ENCODE measurements around the gene CDH4.

Gene CDH4

GRCh38 chr20:61593516-61593915 is 341.5 kb downstream of the CDH4 start:
- DNase-seq = no peak

DNA sequence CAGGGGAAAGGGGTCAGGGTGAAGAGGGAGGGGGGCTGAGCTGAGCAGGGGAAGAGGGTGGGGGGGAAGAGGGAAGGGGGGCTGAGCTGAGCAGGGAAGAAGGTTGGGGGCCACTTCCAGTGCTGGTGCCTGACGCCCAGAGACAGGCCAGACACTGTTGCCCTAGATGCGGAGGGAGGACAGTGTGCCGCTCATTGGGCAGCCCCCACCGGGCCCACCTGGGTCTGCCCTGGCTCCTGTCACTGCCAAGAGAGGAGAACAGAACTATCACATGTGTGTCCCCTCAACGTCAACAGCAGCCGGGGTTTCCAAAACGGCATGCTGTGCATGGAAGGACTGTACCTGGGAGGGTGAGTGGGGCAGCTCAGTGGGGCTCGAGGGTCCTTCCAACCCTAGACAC is 342.1 kb downstream of the CDH4 start:
- DNase-seq = no peak

- no peak for DNase-seq
Measured at GRCh38 chr20:61595216-61595615, 343.2 kb downstream of the CDH4 start.

GRCh38 chr20:61596687-61597330 is 344.7 kb downstream of the CDH4 start:
- DNase-seq = no peak

GRCh38 chr20:61597996-61598395 is 345.9 kb downstream of the CDH4 start:
- no peak for DNase-seq

DNA sequence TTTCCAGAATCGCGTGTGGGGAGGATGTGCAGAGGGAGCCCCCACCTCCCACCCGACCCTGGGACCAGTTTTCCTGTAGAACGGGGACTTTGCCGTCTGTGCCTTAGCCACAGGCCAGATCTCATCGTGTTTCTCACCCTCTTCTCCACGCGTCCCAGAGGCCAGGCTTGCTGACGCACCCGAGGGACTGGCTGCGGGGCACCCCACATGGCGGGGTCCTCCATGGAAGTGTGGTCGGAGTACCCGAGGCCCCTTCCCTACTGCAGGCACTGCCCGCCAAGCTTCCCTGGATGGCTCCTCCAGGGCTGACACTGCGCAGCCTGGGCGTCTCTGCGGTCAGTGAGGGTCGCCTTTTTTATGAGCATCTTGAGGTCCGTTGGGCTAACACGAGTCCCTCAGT is 346.5 kb downstream of the CDH4 start:
- DNase-seq = no peak

DNA sequence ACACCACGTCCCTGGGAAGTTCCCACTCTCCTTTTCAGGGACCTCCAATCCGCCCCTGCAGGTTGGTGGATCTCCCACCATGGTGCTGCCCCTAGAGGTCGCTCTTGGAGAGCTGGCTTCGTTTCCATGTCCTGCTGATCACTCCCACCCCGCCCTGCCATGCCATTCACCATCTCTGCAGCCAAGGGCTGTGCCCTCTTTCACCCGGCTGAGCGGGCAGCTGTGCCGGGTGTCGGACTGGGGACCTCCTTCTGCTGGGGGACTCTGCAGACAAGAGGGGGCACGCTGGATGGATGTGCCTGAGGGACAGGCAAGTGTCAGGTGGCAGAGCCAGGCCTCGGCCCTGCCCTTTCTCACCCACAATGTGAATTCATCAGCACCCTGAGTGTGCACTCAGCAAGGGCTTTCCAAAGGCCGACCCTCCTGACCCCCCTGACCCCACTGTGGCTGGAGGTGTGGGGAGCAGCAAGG is 347.0 kb downstream of the CDH4 start:
- DNase-seq = peak; percentile 11

GRCh38 chr20:61599541-61599992 is 347.5 kb downstream of the CDH4 start:
- DNase-seq = no peak

DNA sequence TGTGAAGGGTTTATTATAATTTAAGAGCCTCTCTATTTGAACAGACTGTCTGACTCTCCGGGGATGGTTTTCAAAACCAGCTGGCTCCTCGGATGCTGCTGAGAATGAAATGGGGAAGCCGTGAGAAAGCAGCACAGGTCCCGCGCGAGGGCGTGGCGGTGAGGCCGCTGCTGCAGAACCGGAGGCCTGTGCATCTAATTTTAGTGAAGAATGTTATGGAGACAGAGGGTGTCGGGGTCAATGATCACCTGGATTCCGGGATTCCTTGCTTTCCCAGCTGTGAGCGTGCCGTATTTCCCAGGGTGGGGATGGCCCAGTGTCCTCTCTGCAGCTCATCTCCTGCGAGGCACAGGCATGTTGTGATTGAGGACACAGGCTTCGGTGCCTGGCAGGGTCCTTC is 348.0 kb downstream of the CDH4 start:
- no peak for DNase-seq

DNA sequence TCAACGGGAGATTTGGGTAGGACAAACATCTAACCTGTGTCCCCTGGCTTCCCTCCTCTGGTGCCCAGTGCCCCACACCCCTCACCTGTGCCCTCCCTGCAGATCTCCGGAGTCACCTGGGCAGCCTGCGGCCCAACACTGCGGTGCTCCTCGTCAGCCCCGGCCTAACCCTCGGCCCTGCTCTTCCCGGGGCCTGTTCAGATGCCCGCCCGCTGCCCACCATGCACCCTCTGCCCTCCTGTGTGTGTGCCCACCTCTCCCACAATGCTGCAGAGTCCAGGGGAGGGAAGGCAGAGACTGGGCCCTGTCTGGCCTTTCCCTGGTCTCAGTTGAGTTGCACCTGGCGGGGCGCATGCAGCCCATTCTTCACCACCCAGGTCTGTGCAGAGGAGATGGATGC is 349.3 kb downstream of the CDH4 start:
- no peak for DNase-seq

GRCh38 chr20:61601853-61602252 is 349.8 kb downstream of the CDH4 start:
- no peak for DNase-seq

DNA sequence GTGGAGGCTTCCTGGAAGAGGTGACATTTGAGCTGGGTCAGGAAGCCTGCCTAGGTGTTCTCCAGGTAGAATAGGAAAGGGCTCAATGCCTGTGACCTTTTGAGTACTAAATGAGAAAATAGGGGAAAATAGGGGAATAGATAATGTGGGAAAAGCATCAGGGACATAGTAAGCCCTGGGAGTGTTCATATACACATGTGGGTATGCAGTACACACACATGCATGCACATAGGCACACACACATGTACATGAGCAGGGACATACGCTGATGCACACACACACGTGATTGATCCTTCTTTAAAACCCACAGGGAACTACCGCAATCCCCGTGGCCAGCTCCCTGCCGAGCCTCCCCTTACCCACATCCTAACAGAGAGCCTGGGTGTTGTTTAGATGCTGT is 351.7 kb downstream of the CDH4 start:
- DNase-seq = no peak

- no peak for DNase-seq
Measured at GRCh38 chr20:61604549-61604948, 352.5 kb downstream of the CDH4 start.

GRCh38 chr20:61605283-61605682 is 353.2 kb downstream of the CDH4 start:
- no peak for DNase-seq

GRCh38 chr20:61605862-61606557 is 353.9 kb downstream of the CDH4 start:
- no peak for DNase-seq

DNA sequence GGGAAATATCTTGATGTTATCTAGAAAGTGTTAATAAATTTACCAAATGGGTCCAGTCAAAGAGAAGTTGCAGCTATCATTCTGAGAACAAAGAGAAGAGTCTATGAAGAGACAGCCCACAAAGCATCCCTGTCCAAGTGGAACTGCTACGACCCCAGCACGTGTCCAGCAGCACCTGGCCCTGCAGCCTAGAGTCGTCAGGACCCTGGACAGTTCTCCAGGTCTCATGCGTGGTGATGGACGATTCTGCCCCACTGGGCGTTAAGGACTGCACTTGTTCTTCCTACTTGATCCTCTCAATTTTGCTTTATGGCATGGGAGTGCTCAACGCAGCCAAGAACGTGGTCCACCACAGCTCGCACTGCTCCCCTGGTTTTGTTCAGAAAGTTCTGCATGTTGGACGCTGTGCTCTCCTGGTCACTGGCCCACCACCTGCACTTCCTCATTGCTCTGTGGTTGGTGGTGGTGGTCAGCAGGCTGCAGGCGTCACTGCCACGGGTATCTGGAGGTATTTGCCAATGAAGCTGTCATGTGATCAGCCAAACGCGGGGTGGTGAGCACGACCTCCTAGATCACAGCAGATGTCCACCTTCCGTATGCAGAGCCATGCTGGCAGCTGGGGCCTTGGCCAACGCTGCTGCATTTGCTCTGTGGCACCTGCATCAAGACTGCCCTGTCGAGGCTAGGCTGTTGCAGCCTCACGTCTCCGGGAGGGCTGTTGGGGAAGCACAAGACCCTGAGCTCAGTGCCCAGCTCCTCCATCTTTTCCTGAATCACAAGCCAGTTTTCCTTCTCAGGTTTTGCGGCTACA is 356.4 kb downstream of the CDH4 start:
- DNase-seq = no peak

DNA sequence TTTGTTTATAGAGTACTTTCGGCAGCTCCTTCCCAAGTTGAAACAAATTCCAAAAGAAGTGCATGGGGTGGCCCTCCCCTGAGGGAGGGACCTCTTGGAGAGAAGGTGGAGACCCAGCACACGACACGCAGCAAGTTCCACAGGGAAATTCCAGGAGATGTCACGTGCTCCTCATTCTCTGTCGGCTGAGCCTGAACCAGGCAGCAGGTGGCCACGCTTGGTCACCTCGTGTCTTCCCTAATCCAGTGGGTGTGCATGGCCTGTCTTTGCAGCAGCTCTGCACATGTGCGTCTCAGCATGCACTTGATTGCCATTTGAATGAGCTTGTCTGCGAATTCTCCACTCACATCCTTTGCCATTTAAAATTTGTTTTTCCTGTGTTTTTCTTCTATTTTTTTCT is 357.4 kb downstream of the CDH4 start:
- DNase-seq = no peak

DNA sequence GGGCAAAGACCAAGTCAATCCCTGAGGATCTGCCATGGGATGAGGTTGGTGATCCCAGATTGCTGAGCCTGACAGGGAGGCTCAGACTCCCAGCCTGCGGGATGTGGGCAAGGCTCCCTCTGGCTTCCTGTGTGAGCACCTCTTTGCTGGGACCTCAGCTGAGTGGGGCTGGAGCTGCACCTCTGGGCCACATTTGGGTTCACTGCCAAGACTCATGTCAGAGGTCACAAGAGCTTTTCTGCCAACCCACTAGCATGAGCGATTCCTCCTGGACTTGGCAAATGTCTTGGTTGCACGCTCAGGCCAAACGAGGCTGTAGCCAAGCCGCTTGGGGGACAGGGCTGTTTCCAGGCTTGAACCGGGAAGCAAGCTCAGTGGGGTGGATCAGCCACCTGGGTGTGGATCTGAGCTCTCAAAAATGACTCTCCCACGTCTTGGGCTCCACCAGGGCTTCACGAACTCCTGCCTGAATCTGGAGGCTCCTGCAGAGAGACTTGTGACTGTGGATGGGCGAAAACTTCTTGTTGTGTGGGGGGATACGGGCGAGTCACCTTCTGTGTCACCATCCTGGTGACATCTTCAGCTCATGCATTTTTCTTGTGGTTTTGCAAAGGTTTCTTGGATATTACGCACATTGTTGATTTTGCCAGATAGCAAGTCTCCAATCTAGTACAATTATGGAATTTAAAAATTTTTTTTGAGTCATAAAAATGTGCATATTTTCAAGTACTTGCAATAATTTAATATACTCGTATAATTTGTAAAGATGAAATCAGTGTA is 359.5 kb downstream of the CDH4 start:
- no peak for DNase-seq

DNA sequence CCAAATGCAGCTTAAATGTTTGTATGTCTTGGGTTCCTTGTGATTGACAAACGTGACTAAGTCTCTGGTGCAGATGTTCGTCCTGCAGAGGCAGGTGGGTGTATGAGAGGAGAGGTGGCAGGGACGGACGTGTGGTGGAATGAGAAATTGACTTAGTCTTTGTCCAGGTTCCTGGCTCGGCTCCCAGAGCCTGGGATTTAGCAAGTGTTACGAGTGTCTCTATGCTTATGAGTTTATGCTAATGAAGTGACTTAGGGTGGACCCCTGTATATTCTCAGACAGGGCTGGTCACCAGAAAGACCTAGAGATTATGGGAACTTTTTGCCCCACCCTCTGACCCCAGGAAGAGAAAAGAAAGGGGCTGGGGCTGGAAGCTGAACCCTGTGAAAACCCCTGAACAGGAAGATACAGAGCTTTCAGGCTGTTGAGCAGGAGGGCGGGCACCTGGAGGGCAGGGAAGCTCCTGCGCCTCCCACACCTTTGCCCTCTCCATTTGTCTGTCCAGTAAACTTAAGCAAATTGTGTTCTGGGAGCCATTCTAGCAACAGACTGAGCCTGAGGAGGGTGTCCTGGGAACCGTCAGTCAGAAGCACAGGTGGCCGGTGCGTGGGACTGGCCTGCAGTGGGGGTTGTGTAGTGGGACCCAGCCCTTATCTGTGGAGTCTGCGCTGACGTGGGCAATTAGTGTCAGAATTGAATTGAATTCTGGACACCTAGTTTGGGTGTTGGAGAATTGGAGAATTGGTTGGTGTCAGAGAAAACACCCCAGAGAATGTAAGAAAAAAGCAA is 362.1 kb downstream of the CDH4 start:
- DNase-seq = no peak

- DNase-seq = no peak
Measured at GRCh38 chr20:61614706-61615100, 362.6 kb downstream of the CDH4 start.

- no peak for DNase-seq
Measured at GRCh38 chr20:61615806-61616205, 363.7 kb downstream of the CDH4 start.

- no peak for DNase-seq
Measured at GRCh38 chr20:61619751-61620150, 367.7 kb downstream of the CDH4 start.

All from NCI-H748 treated with DMSO at 0.1 percent for 48 hours (cell line).